Measurements from ENCODE around the gene CYP11A1.

Gene CYP11A1

GRCh38 chr15:74347757-74348250 is 19.6 kb downstream of the CYP11A1 start:
- no peak for DNase-seq (ENCODE audit: low read depth in 2 of 2)

- DNase-seq (ENCODE audit: low read depth in 2 of 2), result no peak
Measured at GRCh38 chr15:74345051-74345450, 22.4 kb downstream of the CYP11A1 start.

- DNase-seq (ENCODE audit: low read depth in 2 of 2), result no peak
Measured at GRCh38 chr15:74343797-74344127, 23.7 kb downstream of the CYP11A1 start.

- no peak for DNase-seq (ENCODE audit: low read depth in 2 of 2)
Measured at GRCh38 chr15:74343127-74343796, 24.2 kb downstream of the CYP11A1 start.

- no peak for DNase-seq (ENCODE audit: low read depth in 2 of 2)
Measured at GRCh38 chr15:74340150-74340549, 27.3 kb downstream of the CYP11A1 start.

- DNase-seq (ENCODE audit: low read depth in 2 of 2), result no peak
Measured at GRCh38 chr15:74339371-74339770, 28.1 kb downstream of the CYP11A1 start.

- no peak for DNase-seq (ENCODE audit: low read depth in 2 of 2)
Measured at GRCh38 chr15:74338676-74339075, 28.8 kb downstream of the CYP11A1 start.

- no peak for DNase-seq (ENCODE audit: low read depth in 2 of 2)
Measured at GRCh38 chr15:74337607-74338211, 29.7 kb downstream of the CYP11A1 start.

- no peak for DNase-seq (ENCODE audit: low read depth in 2 of 2)
Measured at GRCh38 chr15:74337146-74337545, 30.3 kb downstream of the CYP11A1 start.

- DNase-seq (ENCODE audit: low read depth in 2 of 2), result no peak
Measured at GRCh38 chr15:74336061-74337005, 31.1 kb downstream of the CYP11A1 start.

GRCh38 chr15:74335396-74335795 is 32.0 kb downstream of the CYP11A1 start:
- no peak for DNase-seq (ENCODE audit: low read depth in 2 of 2)

GRCh38 chr15:74334127-74334526 is 33.3 kb downstream of the CYP11A1 start:
- no peak for DNase-seq (ENCODE audit: low read depth in 2 of 2)

GRCh38 chr15:74333662-74334061 is 33.8 kb downstream of the CYP11A1 start:
- DNase-seq (ENCODE audit: low read depth in 2 of 2), result no peak

GRCh38 chr15:74333093-74333492 is 34.4 kb downstream of the CYP11A1 start:
- no peak for DNase-seq (ENCODE audit: low read depth in 2 of 2)

GRCh38 chr15:74332611-74333010 is 34.8 kb downstream of the CYP11A1 start:
- no peak for DNase-seq (ENCODE audit: low read depth in 2 of 2)

- no peak for DNase-seq (ENCODE audit: low read depth in 2 of 2)
Measured at GRCh38 chr15:74332011-74332410, 35.4 kb downstream of the CYP11A1 start.

GRCh38 chr15:74330861-74331408 is 36.5 kb downstream of the CYP11A1 start:
- DNase-seq (ENCODE audit: low read depth in 2 of 2), result no peak

- DNase-seq (ENCODE audit: low read depth in 2 of 2), result no peak
Measured at GRCh38 chr15:74328331-74329056, 39.0 kb downstream of the CYP11A1 start.

- DNase-seq (ENCODE audit: low read depth in 2 of 2), result no peak
Measured at GRCh38 chr15:74327756-74328155, 39.7 kb downstream of the CYP11A1 start.

GRCh38 chr15:74326746-74327145 is 40.7 kb downstream of the CYP11A1 start:
- no peak for DNase-seq (ENCODE audit: low read depth in 2 of 2)

GRCh38 chr15:74324714-74325113 is 42.7 kb downstream of the CYP11A1 start:
- no peak for DNase-seq (ENCODE audit: low read depth in 2 of 2)

All from stimulated activated CD8-positive, alpha-beta memory T cell treated with anti-CD3 and anti-CD28 coated beads, Interleukin-7, amount 100 ng/mL, for 4 hours (primary cell).